Gastroesophageal sphincter (tissue), 4 donors: Measurements from ENCODE around the gene ZCCHC7. TPM values are rescaled to one million over a fixed set of nuclear protein-coding genes. Genes with fewer than 3 reads are reported as not detected.

Experiments used
- ATAC-seq: fragments of 150-250 bp; one replicate; pipeline ENCODE4 v1.9.1; 2016; ENCODE audit warnings: mild to moderate bottlenecking, moderate library complexity
- H3K27ac ChIP-seq, 4 donors: fragments of 200-600 bp; sonication (generic) in 3 of 4; 1 replicate in 3 of 4; 2 replicates in 1 of 4; pipeline ENCODE4 v1.5.1; 2016 to 2019
- H3K27me3 ChIP-seq: fragments of 200-600 bp; sonication (generic); one replicate; pipeline ENCODE4 v1.5.1; 2019
- H3K36me3 ChIP-seq, 2 donors: fragments of 200-600 bp; sonication (generic); one replicate each; pipeline ENCODE4 v1.5.1; 2019; ENCODE audit warnings: control low read depth in 1 of 2
- H3K4me1 ChIP-seq, 3 donors: fragments of 200-600 bp; sonication (generic); 1 replicate in 2 of 3; 2 replicates in 1 of 3; pipeline ENCODE4 v1.5.1; 2016 to 2019; ENCODE audit warnings: control low read depth in 2 of 3
- H3K4me3 ChIP-seq, 2 donors: fragments of 200-600 bp; sonication (generic); one replicate each; pipeline ENCODE4 v1.5.1; 2019; ENCODE audit warnings: mild to moderate bottlenecking in 1 of 2, moderate library complexity in 1 of 2
- H3K9me3 ChIP-seq, 3 donors: fragments of 200-600 bp; sonication (generic); one replicate each; pipeline ENCODE4 v1.5.1; 2017 to 2019; ENCODE audit warnings: control low read depth in 2 of 3
- EP300 ChIP-seq: sonication (generic); formaldehyde crosslinking; IDR thresholded peaks from one replicate; pipeline ENCODE4 v1.6.1; 2017; ENCODE audit warnings: antibody characterized with exemption, mild to moderate bottlenecking
- POLR2A ChIP-seq, 2 donors: fragments of 450-650 bp; IDR thresholded peaks; one replicate each; pipeline ENCODE4 v1.6.1; 2017; ENCODE audit warnings: antibody characterized with exemption in 2 of 2, mild to moderate bottlenecking in 2 of 2, moderate library complexity in 1 of 2
- POLR2AphosphoS5 ChIP-seq: sonication (generic); formaldehyde crosslinking; IDR thresholded peaks from one replicate; pipeline ENCODE4 v1.6.1; 2017; ENCODE audit warnings: antibody characterized with exemption
- WGBS, 2 donors: methylation state at CpG; one replicate each; pipeline ENCODE4 v1.1.5; 2018; ENCODE audit warnings: low coverage in 1 of 2; 5-methylcytosine and 5-hydroxymethylcytosine counted together
- total RNA-seq, 4 donors: library from RNA; depleted of rRNA; stranded (reverse); fragments of >200 nt; gene quantifications; one replicate each; pipeline ENCODE4 v1.1.0, GENCODE V29; 2016
- TF ChIP-seq, protein P1 (sequence below), 4 experiments: fragments of 200-600 bp in 2 of 4; fragments of 450-650 bp in 2 of 4; sonication (generic) in 1 of 4; IDR thresholded peaks; one replicate each; pipeline ENCODE4 v1.5.1; 2017 to 2019; ENCODE audit warnings: antibody characterized with exemption in 4 of 4, mild to moderate bottlenecking in 2 of 4, moderate library complexity in 2 of 4

ZCCHC7 gene
- total RNA-seq, 4 donors from 2014 or later = 12.1 to 23.5 (median 17.6) TPM

DNA sequence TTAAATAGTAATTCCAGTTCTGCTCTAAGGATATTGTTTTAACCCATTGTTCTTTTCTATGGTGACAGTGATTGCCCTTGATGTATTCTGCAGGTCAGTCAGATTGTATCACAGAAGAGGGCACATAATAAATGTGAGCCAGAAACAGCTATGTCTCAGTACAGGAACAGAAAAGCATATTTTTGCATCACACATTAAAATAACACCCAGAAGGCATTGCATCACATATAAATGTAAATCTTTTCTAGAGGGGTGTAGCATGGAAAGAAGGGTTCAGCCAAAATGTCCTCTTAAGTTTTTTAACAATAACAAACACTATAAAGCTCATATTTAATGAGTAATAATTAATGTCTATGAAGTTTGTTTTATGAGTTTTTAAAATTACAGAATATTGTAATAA, 30.0 kb downstream of the ZCCHC7 start:
- ATAC-seq = no peak
- Histone ChIP-seq H3K27ac (no peak overlapping the region), H3K9me3 (no peaks in the 10 kb centered on the region), H3K4me3 (no peak overlapping the region), H3K27me3 (no peaks in the 10 kb centered on the region), H3K4me1 (no peaks in the 10 kb centered on the region), H3K36me3 (peaks cover 0 to 17% of the 10 kb centered on the region in 2 donors)
- no peak for TF ChIP-seq EP300
- no peak for TF ChIP-seq POLR2A (IDR thresholded peaks at IDR 0.05)
- no peak for TF ChIP-seq POLR2AphosphoS5
- TF ChIP-seq, protein P1, sequence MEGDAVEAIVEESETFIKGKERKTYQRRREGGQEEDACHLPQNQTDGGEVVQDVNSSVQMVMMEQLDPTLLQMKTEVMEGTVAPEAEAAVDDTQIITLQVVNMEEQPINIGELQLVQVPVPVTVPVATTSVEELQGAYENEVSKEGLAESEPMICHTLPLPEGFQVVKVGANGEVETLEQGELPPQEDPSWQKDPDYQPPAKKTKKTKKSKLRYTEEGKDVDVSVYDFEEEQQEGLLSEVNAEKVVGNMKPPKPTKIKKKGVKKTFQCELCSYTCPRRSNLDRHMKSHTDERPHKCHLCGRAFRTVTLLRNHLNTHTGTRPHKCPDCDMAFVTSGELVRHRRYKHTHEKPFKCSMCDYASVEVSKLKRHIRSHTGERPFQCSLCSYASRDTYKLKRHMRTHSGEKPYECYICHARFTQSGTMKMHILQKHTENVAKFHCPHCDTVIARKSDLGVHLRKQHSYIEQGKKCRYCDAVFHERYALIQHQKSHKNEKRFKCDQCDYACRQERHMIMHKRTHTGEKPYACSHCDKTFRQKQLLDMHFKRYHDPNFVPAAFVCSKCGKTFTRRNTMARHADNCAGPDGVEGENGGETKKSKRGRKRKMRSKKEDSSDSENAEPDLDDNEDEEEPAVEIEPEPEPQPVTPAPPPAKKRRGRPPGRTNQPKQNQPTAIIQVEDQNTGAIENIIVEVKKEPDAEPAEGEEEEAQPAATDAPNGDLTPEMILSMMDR (IDR thresholded peaks at IDR 0.05) = no peak

DNA sequence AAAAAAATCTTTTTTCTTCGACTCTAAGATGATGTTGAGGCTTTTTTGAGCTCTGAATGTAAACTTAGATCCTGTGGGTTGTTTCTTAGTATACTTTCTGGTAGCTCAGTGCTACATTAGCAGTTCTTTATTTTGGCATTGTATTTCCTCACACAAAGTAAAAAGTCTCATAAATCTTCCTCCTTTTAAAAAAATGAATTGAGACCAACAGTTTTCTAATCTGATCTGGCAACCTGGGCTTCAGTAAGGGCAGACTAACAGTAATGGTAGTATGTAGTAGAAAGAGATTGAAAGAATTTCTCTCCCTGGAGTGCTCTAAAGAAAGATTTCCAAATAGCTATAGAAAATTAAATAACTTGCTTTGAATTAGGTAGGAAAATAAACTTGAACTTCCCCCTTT, 31.4 kb downstream of the ZCCHC7 start:
- Histone ChIP-seq H3K27ac (no peak overlapping the region), H3K27me3 (no peaks in the 10 kb centered on the region), H3K36me3 (peaks cover 0 to 17% of the 10 kb centered on the region in 2 donors), H3K4me1 (no peaks in the 10 kb centered on the region), H3K4me3 (no peak overlapping the region), H3K9me3 (no peaks in the 10 kb centered on the region)
- TF ChIP-seq, protein P1 (IDR thresholded peaks at IDR 0.05) = no peak
- TF ChIP-seq POLR2A (IDR thresholded peaks at IDR 0.05) = no peak
- no peak for TF ChIP-seq POLR2AphosphoS5
- TF ChIP-seq EP300 = no peak
- WGBS, 2 donors = 29 to 63% methylated on average over 1 of the region's 1 CpG
- no peak for ATAC-seq

DNA sequence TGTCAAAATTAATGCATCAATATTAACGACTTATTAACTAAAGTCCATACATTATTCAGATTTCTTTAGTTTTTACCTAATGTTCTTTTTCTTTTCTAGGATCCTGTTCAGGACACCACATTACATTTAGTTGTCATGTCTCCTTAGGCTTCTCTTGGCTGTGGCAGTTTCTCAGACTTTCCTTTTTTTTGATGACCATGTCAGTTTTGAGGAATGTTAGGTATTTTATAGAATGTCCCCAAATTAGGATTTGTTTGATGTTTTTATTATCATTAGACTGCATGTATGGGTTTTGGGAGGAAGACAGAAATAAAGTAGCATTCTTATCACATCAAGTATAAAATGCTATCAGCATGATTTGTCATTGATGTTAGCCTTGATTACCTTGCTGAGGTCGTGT, 32.0 kb downstream of the ZCCHC7 start:
- WGBS, 2 donors = 71 to 79% methylated on average over 2 of the region's 2 CpGs
- Histone ChIP-seq H3K9me3 (no peaks in the 10 kb centered on the region), H3K4me3 (no peak overlapping the region), H3K27me3 (no peaks in the 10 kb centered on the region), H3K27ac (no peak overlapping the region), H3K36me3 (peaks cover 0 to 17% of the 10 kb centered on the region in 2 donors), H3K4me1 (no peaks in the 10 kb centered on the region)
- ATAC-seq = no peak
- TF ChIP-seq EP300 = no peak
- no peak for TF ChIP-seq POLR2A (IDR thresholded peaks at IDR 0.05)
- TF ChIP-seq, protein P1 (IDR thresholded peaks at IDR 0.05) = no peak
- TF ChIP-seq POLR2AphosphoS5 = no peak

DNA sequence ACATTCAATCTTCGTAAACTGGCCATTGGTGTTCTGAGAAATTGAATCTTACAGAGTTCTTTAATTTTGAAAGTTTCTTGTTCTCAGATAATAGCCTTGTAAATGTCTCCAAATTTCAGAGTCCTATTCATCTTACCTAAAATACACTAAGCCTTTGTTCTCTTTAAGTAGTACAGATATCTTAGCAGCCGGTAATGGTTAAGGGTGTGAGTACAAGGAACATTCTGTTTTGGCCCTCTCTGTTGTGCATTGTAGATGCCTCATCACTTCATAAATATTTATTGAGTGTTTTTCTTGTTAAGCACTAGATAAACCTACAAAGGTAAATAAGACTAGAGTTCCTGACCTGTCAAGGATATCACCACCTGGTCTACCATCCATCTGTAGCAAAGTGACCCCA, 35.2 kb downstream of the ZCCHC7 start:
- no peak for ATAC-seq
- H3K4me3 ChIP-seq = no peak overlapping the region
- peaks cover 0 to 25% of the 10 kb centered on the region in 2 donors for H3K36me3 ChIP-seq
- H3K9me3 ChIP-seq = no peaks in the 10 kb centered on the region
- no peak overlapping the region for H3K27ac ChIP-seq
- TF ChIP-seq EP300 = no peak
- no peaks in the 10 kb centered on the region for H3K27me3 ChIP-seq
- H3K4me1 ChIP-seq = no peaks in the 10 kb centered on the region
- WGBS, 2 donors = 100% methylated on average over 2 of the region's 2 CpGs

DNA sequence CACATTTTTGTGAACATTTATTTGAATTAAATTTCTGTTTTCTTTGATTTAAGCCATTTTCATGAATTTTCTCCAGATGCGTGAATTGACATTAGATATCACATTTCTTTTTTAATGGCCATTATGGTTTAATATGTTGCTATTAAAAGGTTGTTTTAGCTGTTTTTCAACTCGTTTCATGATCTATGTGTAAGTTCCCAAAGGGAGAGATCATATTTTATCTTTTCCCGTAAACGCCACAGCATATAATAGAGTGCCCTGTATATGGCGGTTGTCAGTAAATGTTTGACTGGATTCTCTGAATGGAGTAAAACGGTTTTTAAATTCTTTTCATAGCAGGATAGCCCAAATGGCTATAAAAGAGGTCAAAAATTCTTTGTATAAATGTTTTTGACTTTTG, 35.8 kb downstream of the ZCCHC7 start:
- no peak for ATAC-seq
- no peak for TF ChIP-seq POLR2AphosphoS5
- TF ChIP-seq, protein P1 (IDR thresholded peaks at IDR 0.05) = no peak
- Histone ChIP-seq H3K27ac (no peak overlapping the region), H3K4me3 (no peak overlapping the region), H3K27me3 (no peaks in the 10 kb centered on the region), H3K4me1 (no peaks in the 10 kb centered on the region), H3K9me3 (no peaks in the 10 kb centered on the region), H3K36me3 (peaks cover 0 to 31% of the 10 kb centered on the region in 2 donors)
- WGBS, 2 donors = 90 to 94% methylated on average over 6 of the region's 6 CpGs
